ENCODE measurements around the gene TNFRSF9.

The TNFRSF9 gene

GRCh38 chr1:7885513-7886404 lies 54.9 kb downstream of the TNFRSF9 start:
- H3K4me3 ChIP-seq (ENCODE audit: low read depth, low read length), result no peak overlapping the region
- DNase-seq (ENCODE audit: low read depth), result no peak

GRCh38 chr1:7884757-7885156 lies 55.9 kb downstream of the TNFRSF9 start:
- DNase-seq (ENCODE audit: low read depth), result no peak
- no peak overlapping the region for H3K4me3 ChIP-seq (ENCODE audit: low read depth, low read length)

- H3K4me3 ChIP-seq (ENCODE audit: low read depth, low read length), result no peak overlapping the region
- no peak for DNase-seq (ENCODE audit: low read depth)
Measured at GRCh38 chr1:7879228-7879627, 61.4 kb downstream of the TNFRSF9 start.

- no peak overlapping the region for H3K4me3 ChIP-seq (ENCODE audit: low read depth, low read length)
- no peak for DNase-seq (ENCODE audit: low read depth)
Measured at GRCh38 chr1:7878027-7878426, 62.6 kb downstream of the TNFRSF9 start.

- H3K4me3 ChIP-seq (ENCODE audit: low read depth, low read length), result no peak overlapping the region
- DNase-seq (ENCODE audit: low read depth), result no peak
Measured at GRCh38 chr1:7873801-7874795, 66.5 kb downstream of the TNFRSF9 start.

- no peak overlapping the region for H3K4me3 ChIP-seq (ENCODE audit: low read depth, low read length)
- no peak for DNase-seq (ENCODE audit: low read depth)
Measured at GRCh38 chr1:7871136-7871535, 69.5 kb downstream of the TNFRSF9 start.

- no peak overlapping the region for H3K4me3 ChIP-seq (ENCODE audit: low read depth, low read length)
- no peak for DNase-seq (ENCODE audit: low read depth)
Measured at GRCh38 chr1:7869136-7869920, 71.3 kb downstream of the TNFRSF9 start.

- no peak overlapping the region for H3K4me3 ChIP-seq (ENCODE audit: low read depth, low read length)
- DNase-seq (ENCODE audit: low read depth), result no peak
Measured at GRCh38 chr1:7868070-7868780, 72.4 kb downstream of the TNFRSF9 start.

- no peak for DNase-seq (ENCODE audit: low read depth)
- no peak overlapping the region for H3K4me3 ChIP-seq (ENCODE audit: low read depth, low read length)
Measured at GRCh38 chr1:7865978-7866377, 74.7 kb downstream of the TNFRSF9 start.

All from skeletal muscle cell (primary cell).